Measurements from ENCODE around the gene APLF. TPM values are rescaled to one million over a fixed set of nuclear protein-coding genes. Genes with fewer than 3 reads are reported as not detected.
"Not testable (repeated sequence)": the region's sequence is repeated elsewhere in the genome, so short reads cannot be mapped to it uniquely, and the experiment has no call there.

Gene APLF
- polyA plus RNA-seq, 1 experiment = 3.6 TPM

GRCh38 chr2:68553098-68553497 lies 85.7 kb downstream of the APLF start:
- POLR2A ChIA-PET = no interaction called here
- no peak overlapping the region for H3K27ac ChIP-seq (ENCODE audit: low read depth, low read length)
- no peaks in the 10 kb centered on the region for H3K27me3 ChIP-seq (ENCODE audit: control insufficient read depth, insufficient read depth, low read length)
- no peak overlapping the region for H3K4me3 ChIP-seq (ENCODE audit: low read depth, low read length)
- TF ChIP-seq, protein P1, sequence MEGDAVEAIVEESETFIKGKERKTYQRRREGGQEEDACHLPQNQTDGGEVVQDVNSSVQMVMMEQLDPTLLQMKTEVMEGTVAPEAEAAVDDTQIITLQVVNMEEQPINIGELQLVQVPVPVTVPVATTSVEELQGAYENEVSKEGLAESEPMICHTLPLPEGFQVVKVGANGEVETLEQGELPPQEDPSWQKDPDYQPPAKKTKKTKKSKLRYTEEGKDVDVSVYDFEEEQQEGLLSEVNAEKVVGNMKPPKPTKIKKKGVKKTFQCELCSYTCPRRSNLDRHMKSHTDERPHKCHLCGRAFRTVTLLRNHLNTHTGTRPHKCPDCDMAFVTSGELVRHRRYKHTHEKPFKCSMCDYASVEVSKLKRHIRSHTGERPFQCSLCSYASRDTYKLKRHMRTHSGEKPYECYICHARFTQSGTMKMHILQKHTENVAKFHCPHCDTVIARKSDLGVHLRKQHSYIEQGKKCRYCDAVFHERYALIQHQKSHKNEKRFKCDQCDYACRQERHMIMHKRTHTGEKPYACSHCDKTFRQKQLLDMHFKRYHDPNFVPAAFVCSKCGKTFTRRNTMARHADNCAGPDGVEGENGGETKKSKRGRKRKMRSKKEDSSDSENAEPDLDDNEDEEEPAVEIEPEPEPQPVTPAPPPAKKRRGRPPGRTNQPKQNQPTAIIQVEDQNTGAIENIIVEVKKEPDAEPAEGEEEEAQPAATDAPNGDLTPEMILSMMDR (IDR thresholded peaks at IDR 0.05; ENCODE audit: low read depth, low read length) = no peak
- H3K9me3 ChIP-seq (ENCODE audit: control insufficient read depth, insufficient read depth, low read length) = no peaks in the 10 kb centered on the region
- CTCF ChIA-PET = interaction anchor here (2.5 kb wide), 1 partner anchor 42 kb away, joined by 13 read pairs; no protein-coding TSS in a partner anchor
- DNase-seq (ENCODE audit: low read depth, low spot score) = no peak

- H3K4me3 ChIP-seq (ENCODE audit: low read depth, low read length); POLR2A ChIA-PET; DNase-seq (ENCODE audit: low read depth, low spot score); H3K27ac ChIP-seq (ENCODE audit: low read depth, low read length); CTCF ChIA-PET; H3K27me3 ChIP-seq (ENCODE audit: control insufficient read depth, insufficient read depth, low read length); H3K9me3 ChIP-seq (ENCODE audit: control insufficient read depth, insufficient read depth, low read length): not testable (repeated sequence)
Observed at GRCh38 chr2:68555425-68556206, 88.2 kb downstream of the APLF start.

- POLR2A ChIA-PET = no interaction called here
- Histone ChIP-seq H3K27me3 (ENCODE audit: control insufficient read depth, insufficient read depth, low read length) (no peaks in the 10 kb centered on the region), H3K27ac (ENCODE audit: low read depth, low read length) (no peak overlapping the region), H3K4me3 (ENCODE audit: low read depth, low read length) (no peak overlapping the region), H3K9me3 (ENCODE audit: control insufficient read depth, insufficient read depth, low read length) (no peaks in the 10 kb centered on the region)
- CTCF ChIA-PET = no interaction called here
- no peak for DNase-seq (ENCODE audit: low read depth, low spot score)
- TF ChIP-seq, protein P1 (IDR thresholded peaks at IDR 0.05; ENCODE audit: low read depth, low read length) = no peak
Observed at GRCh38 chr2:68556381-68556780, 89.0 kb downstream of the APLF start.

- no peak overlapping the region for H3K4me3 ChIP-seq (ENCODE audit: low read depth, low read length)
- ChIA-PET POLR2A (no interaction called here), CTCF (interaction anchor here (1.3 kb wide), 1 partner anchor 36 kb away, joined by 4 read pairs; no protein-coding TSS in a partner anchor)
- TF ChIP-seq, protein P1 (IDR thresholded peaks at IDR 0.05; ENCODE audit: low read depth, low read length) = no peak
- no peaks in the 10 kb centered on the region for H3K27me3 ChIP-seq (ENCODE audit: control insufficient read depth, insufficient read depth, low read length)
- no peaks in the 10 kb centered on the region for H3K9me3 ChIP-seq (ENCODE audit: control insufficient read depth, insufficient read depth, low read length)
- H3K27ac ChIP-seq (ENCODE audit: low read depth, low read length) = no peak overlapping the region
- no peak for DNase-seq (ENCODE audit: low read depth, low spot score)
Observed at GRCh38 chr2:68558576-68558975, 91.2 kb downstream of the APLF start.

DNA sequence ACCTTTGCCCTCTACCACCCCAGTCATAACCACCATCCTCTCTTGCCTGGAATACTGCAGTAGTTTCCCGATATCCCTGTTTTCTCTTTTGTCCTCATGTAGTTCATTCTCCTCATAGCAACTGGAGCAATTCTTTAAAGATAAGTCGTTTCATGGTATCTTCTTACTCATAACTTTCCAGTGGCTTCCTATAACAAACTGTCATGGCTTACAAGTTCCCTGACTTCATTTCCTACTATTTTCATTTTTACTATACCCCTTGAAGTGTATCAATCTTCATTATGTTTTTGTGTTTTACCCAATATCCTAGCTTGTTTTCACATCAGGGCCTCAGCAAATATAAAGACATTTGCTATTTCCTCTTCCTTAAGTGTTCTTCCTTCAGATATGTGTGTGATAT lies 92.3 kb downstream of the APLF start:
- H3K9me3 ChIP-seq (ENCODE audit: control insufficient read depth, insufficient read depth, low read length) = no peaks in the 10 kb centered on the region
- no peak overlapping the region for H3K27ac ChIP-seq (ENCODE audit: low read depth, low read length)
- POLR2A ChIA-PET = no interaction called here
- DNase-seq (ENCODE audit: low read depth, low spot score) = no peak
- TF ChIP-seq, protein P1 (IDR thresholded peaks at IDR 0.05; ENCODE audit: low read depth, low read length) = no peak
- no peak overlapping the region for H3K4me3 ChIP-seq (ENCODE audit: low read depth, low read length)
- CTCF ChIA-PET = interaction anchor here (1.5 kb wide), 1 partner anchor 72 kb away, joined by 6 read pairs; no protein-coding TSS in a partner anchor
- no peaks in the 10 kb centered on the region for H3K27me3 ChIP-seq (ENCODE audit: control insufficient read depth, insufficient read depth, low read length)
